HG03045 (cell line): Measurements from ENCODE around the gene YLPM1.

Experiments
- ATAC-seq: cut with Tn5 transposase; IDR thresholded peaks from one replicate; pipeline ENCODE4 v1.9.1; 2021; ENCODE audit warnings: mild to moderate bottlenecking, moderate library complexity; ENCODE audit not compliant: unreplicated experiment

Gene YLPM1

GRCh38 chr14:74840603-74841030 lies 77.5 kb downstream of the YLPM1 start:
- peak; percentile 54 for ATAC-seq

DNA sequence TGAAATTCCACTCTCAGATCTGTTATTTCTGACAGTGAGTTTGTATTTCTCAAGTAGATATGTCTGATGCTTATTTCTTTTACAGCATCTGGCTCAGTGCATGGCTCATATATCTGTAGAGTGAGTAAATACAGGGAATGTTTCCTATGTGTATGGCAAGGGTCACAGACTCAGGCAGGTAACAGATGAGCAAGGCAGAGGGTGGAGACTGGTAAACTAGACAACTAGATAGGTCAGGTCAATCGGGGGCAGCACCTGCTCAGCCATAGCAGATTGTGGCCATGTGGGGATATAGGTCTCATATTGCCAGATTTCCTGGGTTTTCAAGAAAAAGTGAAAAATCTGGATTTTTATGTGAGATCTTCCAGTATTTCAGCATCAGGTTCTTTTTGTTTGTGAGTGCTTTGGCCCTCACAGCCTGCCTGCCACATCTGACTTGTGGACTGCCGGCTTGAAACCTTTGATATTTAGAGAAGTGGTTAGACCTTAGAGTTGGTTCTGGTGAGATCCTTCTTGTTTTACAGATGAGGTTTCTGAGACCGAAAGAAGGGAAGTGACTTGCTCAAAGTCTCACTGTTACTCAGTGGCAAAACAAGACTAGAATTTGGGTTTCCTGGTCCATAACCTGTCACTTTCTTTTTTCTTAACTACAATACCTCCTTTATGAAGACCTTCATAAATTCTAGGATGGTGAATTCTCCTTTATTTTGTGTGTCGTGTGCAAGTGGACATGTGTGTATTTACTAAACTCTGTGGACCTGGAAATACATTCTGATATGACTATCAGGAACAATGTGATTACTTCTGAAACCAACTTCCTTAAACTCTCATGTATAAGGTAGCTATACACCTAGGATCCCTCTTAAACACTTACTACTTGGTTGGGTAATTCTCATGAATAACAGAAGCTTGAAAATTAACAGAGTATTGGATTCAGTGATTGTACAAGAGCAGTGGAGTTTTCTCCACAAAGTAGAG lies 78.4 kb downstream of the YLPM1 start:
- ATAC-seq = peak; percentile 74

GRCh38 chr14:74843653-74844052 lies 80.5 kb downstream of the YLPM1 start:
- no peak for ATAC-seq

- no peak for ATAC-seq
Measured at GRCh38 chr14:74846168-74846567, 83.1 kb downstream of the YLPM1 start.

- no peak for ATAC-seq
Measured at GRCh38 chr14:74846968-74847665, 84.0 kb downstream of the YLPM1 start.

DNA sequence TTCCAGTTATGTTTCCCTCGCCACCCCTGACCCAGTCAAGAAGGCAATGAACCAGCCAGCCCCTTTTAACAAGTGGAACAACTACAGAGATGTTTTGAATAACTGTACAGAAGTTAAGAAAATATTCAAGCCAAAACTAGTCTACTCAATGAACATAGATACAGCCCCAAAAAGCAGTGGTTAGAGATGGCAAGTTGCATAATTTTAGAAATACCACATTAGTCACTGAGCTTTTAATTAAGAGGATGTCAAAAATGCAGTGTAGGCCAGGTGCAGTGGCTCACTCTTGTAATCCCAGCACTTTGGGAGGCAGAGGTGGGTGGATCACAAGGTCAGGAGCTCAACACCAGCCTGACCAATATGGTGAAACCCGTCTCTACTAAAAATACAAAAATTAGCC lies 85.7 kb downstream of the YLPM1 start:
- ATAC-seq = no peak

DNA sequence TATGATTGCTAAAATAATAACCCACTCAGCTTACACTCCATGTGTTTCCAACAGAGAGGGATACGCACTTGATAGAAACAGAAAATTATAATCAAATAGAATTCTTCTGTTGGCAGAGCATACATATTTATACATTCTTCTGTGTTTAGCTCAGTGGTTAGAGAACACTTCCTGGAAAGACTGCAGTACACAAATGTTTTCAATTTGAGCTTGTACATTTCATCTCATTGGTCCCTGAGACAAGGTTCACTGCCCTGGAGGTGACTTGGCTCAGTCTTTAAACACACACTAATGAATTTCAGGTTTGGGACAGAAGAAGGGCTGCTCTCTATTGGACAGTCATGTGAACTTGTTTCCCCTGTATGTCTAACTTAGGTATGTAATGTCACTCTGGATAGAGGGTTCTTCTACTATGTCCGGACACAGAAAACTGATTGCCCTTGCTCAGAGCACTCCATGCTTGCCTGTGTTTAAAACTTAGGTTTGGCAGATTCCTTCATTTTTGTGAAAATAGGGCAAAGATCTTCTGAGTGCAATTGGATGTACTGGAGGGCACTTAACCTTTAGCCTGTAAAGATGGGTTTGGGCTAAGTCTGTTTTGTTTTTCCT lies 89.9 kb downstream of the YLPM1 start:
- no peak for ATAC-seq

DNA sequence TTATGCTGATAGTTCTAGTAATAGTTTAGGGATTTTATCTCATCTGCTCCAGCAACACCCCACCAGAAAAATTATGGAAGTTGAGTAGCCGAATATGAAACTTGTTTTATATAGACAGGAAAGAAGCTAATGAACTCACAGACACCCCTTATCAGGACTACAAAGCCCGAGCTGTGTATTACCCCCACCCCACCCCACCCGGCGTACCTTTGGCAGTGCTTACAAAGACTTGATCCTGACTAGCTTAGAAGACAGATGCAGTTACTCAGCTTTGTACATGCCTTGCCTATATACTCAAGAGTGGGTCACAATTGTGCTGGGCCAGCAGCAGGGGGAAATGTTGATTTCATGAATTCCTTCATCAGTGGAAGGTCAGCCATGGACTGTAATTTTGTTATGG lies 90.5 kb downstream of the YLPM1 start:
- no peak for ATAC-seq

- ATAC-seq = no peak
Measured at GRCh38 chr14:74855021-74855420, 91.9 kb downstream of the YLPM1 start.

- ATAC-seq = no peak
Measured at GRCh38 chr14:74855945-74856344, 92.8 kb downstream of the YLPM1 start.

DNA sequence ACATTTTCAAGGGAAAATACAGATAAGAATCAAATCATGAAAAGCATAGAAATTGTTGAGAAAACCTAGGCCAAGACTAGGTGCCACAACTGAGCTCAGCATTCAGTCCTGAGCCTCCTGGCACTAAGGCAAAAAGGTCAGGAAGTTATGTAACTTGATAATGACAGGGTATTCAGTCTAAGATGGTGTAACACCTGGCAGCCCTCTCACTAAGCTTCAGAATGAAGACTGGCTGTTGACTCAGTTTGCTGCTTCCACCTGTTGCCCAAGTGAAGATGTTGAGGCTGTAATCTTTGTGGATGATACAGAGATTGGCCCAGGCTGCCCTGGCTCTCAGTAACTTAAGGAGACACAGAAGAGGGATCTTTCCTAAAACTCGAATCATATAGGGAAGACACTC lies 93.2 kb downstream of the YLPM1 start:
- no peak for ATAC-seq

DNA sequence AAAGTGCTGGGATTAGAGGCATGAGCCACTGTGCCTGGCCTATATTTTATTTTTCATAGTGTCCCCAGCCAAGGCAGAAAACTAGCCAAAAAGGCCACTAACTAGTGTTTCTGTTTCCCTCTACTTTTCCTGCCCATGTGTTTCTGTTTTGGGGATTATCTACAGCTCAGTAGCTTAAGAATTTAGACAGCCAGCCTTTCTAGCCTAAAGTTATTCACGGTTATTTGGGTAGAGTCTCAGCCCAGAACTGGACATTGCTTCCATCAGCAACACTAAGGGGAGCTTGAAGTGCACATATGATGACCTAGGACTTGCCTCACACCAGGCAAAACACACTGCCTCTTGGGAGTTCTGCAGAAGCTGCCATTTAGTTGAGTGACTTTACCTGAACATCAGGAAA lies 94.9 kb downstream of the YLPM1 start:
- no peak for ATAC-seq

GRCh38 chr14:74859757-74860552 lies 96.8 kb downstream of the YLPM1 start:
- ATAC-seq = no peak

DNA sequence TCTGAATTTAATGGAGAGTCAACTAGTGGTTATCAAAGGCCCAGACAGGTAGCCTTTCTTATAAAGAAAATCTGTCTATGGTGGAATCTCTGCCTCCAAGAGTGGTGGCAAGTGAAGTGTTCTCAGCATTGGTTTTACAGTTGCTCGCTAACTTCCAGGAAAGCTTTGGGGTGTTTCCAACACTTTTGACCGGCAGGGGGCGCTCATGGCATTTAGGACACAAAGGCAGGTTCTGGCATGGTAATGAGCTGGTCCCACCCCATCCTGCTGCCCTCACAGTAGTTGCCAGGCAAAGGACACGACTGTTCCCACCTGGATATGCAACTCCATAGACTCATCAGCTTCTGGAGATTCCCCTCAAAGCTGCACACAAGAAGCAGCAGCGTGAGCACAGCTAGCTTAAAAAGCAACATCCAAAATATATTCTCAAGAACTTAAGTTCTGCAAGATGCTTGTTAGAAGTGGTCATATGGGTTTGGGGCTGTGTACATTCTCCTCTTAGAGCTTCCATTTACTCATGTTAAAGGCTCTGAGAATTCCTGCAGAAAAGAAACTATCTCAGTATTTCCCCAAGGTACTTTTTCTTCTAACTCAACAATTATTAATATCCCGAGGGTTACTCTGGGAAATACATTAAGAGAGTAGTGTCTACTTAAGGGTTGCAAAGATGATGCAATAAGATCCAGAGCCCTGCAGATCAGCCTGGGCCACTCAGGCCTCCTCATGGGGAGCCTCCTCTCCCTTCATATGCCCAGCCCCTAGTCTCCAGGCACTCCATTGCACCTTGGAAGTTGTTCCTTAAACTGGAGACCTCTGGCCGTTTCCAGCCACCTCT lies 98.0 kb downstream of the YLPM1 start:
- ATAC-seq = no peak

GRCh38 chr14:74861734-74862090 lies 98.6 kb downstream of the YLPM1 start:
- ATAC-seq = no peak

GRCh38 chr14:74863274-74863673 lies 100.2 kb downstream of the YLPM1 start:
- ATAC-seq = no peak

- ATAC-seq = no peak
Measured at GRCh38 chr14:74864198-74864597, 101.1 kb downstream of the YLPM1 start.

DNA sequence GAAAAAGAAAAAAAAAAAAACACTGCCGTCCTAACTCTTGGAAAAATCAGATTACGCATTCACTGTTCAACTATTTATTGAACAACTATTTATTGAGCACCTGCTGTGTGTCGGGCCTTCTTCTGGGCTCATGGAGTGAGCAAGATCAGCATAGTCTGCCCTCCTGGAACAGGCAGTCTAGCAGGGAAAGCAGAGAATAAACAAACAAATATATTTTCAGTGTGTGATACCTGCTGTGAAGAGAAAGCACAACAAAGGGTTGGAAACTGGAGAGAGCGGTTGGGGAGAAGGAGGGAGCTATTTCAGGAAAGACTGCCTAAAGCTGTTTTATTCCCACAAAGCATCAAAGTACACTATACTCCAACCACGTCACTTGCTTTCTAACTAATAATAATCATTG lies 102.0 kb downstream of the YLPM1 start:
- no peak for ATAC-seq

DNA sequence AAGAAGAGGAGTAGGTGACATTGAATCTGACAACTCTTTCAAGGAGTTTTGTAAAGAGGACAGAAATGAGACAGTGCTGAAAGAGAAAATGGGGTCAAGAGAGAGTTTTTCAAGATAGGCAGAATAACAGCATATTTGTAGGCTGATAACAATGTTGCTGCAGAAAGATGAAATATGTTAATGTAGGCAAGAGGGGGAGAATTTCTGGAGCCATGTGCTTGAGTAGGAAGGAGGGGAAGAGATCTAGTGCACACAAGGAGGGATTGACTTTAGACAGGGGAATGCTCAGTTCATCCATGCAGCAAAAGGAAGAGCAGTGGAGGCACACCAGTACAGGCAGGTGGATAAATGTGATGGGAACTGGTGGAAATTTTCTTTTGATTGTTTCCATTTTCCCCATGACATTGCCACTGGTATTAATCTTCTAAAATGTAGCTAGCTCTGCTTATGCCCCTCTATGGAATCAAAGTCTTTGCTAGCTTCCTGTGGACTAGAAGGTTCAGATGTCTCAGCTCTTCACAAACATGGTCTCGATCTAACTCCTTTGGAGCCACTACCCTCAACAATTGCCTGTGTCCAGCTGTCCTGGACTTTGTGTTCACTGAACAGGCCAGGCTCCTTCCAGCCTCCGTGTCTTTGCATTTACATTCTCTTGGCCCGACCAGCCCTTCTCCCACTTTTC lies 103.7 kb downstream of the YLPM1 start:
- no peak for ATAC-seq
